ENCODE measurements around the gene SEPTIN1.

DNA sequence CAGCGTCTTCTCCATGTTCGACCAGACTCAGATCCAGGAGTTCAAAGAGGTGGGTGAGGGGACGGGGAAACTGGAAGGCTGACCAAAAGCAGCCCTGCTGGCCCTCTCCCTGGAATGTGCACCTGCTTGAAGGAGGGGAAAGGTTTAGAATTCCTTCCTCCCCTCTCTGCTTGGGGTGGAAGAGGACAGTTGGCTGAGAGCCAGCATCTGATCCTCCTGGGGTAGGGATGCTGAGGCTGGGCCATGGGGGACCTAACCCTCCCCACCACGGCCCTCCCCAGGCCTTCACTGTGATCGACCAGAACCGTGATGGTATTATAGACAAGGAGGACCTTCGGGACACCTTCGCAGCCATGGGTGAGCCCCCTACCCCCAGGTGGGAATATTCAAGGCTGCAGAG, 6.5 kb downstream of the SEPTIN1 start:
- TF ChIP-seq CTCF (conservative IDR thresholded peaks at IDR 0.05 in 1 of 2, IDR thresholded peaks at IDR 0.05 in 1 of 2; ENCODE audit: low read depth in 1 of 2, low read length in 2 of 2) (no peak), EZH2 (IDR thresholded peaks at IDR 0.05; ENCODE audit: low read length, missing control alignments) (no peak)

All from fibroblast of lung (primary cell).